Right renal pelvis (tissue), 4 donors: ENCODE results near the gene SLC6A9. TPM values are rescaled to one million over a fixed set of nuclear protein-coding genes. Genes with fewer than 3 reads are reported as not detected.

Source experiments
- DNase-seq, 4 donors: peaks; one replicate each; pipeline ENCODE4 v3.0.0-alpha.2; 2013; ENCODE audit warnings: low read depth in 4 of 4, low spot score in 3 of 4, missing footprints in 1 of 4
- polyA plus RNA-seq, 4 donors: library from polyadenylated mRNA; unstranded; fragments of 120-200 nt; gene quantifications; one replicate each; pipeline ENCODE4 v1.2.1, GENCODE V29; 2013; ENCODE audit not compliant: insufficient read length in 4 of 4

The SLC6A9 gene
- polyA plus RNA-seq, 4 donors, result 5.6 to 7.7 (median 6.3) TPM

- peak in 1 of 4 donors; percentile 32 for DNase-seq
Observed at GRCh38 chr1:44030605-44031251, 534 bp downstream of the SLC6A9 start.

- peak; percentile 74 to 80 (median 75) for DNase-seq
Observed at GRCh38 chr1:44029911-44030604, 1.2 kb downstream of the SLC6A9 start.

- DNase-seq, result peak in 1 of 4 donors; percentile 22
Observed at GRCh38 chr1:44029260-44029910, 1.9 kb downstream of the SLC6A9 start.

GRCh38 chr1:44027320-44027719 lies 3.9 kb downstream of the SLC6A9 start:
- no peak for DNase-seq

GRCh38 chr1:44025816-44026215 lies 5.4 kb downstream of the SLC6A9 start:
- no peak for DNase-seq

GRCh38 chr1:44024903-44025525 lies 6.2 kb downstream of the SLC6A9 start:
- DNase-seq, result no peak

- DNase-seq, result no peak
Observed at GRCh38 chr1:44024031-44024902, 7.0 kb downstream of the SLC6A9 start.

GRCh38 chr1:44021581-44022321 lies 9.5 kb downstream of the SLC6A9 start:
- DNase-seq, result no peak

GRCh38 chr1:44021156-44021555 lies 10.1 kb downstream of the SLC6A9 start:
- no peak for DNase-seq

- no peak for DNase-seq
Observed at GRCh38 chr1:44020464-44020863, 10.8 kb downstream of the SLC6A9 start.

GRCh38 chr1:44019466-44019948 lies 11.8 kb downstream of the SLC6A9 start:
- DNase-seq, result no peak

- no peak for DNase-seq
Observed at GRCh38 chr1:44016890-44017400, 14.3 kb downstream of the SLC6A9 start.

- DNase-seq, result no peak
Observed at GRCh38 chr1:44016041-44016889, 15.0 kb downstream of the SLC6A9 start.

- no peak for DNase-seq
Observed at GRCh38 chr1:44015206-44015605, 16.1 kb downstream of the SLC6A9 start.

- DNase-seq, result no peak
Observed at GRCh38 chr1:44014365-44015104, 16.7 kb downstream of the SLC6A9 start.

- DNase-seq, result no peak
Observed at GRCh38 chr1:44013949-44014348, 17.3 kb downstream of the SLC6A9 start.

- peak in 1 of 4 donors; percentile 24 for DNase-seq
Observed at GRCh38 chr1:44012941-44013609, 18.2 kb downstream of the SLC6A9 start.
